CD4-positive, alpha-beta T cell treated with Interleukin-17A for 1 hour (primary cell): ENCODE results near the gene EDNRA.
"Not testable (repeated sequence)": the region's sequence is repeated elsewhere in the genome, so short reads cannot be mapped to it uniquely, and the experiment has no call there.

ENCODE experiments used
- DNase-seq: peaks from one replicate; pipeline ENCODE4 v3.0.0-alpha.2; 2020

EDNRA gene

GRCh38 chr4:147480891-147481576, at the start of gene EDNRA:
TSS of gene EDNRA (plus strand) at chr4:147481097. CDS start at chr4:147485682, 4,585 bp downstream.
- no peak for DNase-seq

DNA sequence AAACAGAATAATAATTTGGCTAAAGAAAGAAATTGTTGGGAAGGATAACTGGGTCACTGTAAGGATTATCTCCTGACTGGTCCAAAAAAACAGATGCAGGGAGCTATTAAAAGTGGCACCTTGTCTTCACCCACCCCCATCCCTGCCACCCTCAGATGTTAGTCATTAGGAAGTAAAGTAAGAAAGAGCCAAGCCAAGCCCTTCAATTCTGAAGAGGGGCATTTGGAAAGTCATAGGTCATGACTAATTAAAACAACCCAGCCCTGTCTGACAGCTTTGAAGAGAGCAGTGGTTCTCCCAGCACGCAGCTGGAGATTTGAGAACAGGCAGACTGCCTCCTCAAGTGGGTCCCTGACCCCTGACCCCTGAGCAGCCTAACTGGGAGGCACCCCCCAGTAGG, 46.5 kb upstream of the EDNRA start:
- DNase-seq: not testable (repeated sequence)

DNA sequence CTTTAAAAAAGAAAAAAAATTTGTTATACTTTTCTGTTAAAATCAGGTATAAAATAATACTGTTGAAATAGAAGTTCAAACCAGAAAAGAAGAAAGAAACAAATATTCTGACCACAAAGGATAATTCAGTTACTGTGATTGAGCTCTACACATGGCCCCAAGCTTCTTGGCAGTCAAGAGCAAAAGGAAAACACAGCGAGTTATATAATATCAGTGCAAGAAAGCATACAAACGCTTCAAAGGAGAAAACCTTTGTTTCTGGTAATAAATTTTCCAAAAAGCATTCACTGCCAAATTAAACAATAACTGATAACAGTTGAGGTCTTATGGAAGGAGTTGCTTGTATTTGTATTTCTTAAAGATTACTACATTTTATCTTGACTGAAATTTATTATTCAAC, 40.5 kb upstream of the EDNRA start:
- no peak for DNase-seq

- no peak for DNase-seq
Observed at GRCh38 chr4:147447786-147448185, 33.1 kb upstream of the EDNRA start.

GRCh38 chr4:147453561-147454141, 27.2 kb upstream of the EDNRA start:
- no peak for DNase-seq

GRCh38 chr4:147456706-147457105, 24.2 kb upstream of the EDNRA start:
- DNase-seq: no peak

DNA sequence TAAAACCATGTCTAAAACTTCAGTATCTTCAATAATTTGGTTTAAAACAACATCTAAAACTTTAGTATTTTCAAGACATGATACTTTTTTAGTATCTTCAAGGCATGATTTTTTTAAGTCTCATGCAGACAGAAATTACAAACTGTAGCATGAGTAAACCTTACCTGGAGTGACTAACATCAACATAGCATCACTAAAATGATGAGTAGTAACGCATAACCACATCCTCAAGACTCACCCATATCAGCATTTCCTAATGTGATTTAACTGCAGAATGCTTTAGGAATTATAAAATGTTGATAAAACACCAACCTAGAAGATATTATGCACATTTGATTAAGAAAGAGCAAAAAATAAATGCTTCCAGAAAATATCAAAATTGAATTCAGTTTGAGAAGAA, 19.7 kb upstream of the EDNRA start:
- no peak for DNase-seq

DNA sequence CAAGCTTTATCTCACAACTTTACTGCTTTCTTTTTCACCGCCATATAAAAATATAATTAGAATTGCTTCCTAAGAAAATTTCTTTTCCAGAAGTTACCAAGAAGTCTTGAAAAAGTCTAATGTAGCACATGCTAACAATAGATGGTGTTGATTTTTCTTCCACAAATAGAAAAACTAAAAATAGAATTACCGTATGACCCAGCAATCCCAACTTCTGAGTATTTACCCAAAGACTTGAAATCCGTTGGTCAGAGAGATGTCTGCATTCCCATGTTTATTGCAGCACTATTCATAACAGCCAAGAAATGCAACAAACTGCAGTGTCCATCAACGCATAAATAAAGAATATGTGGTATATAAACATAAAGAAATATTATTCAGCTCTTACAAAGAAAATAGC, 17.8 kb upstream of the EDNRA start:
- DNase-seq: no peak

GRCh38 chr4:147465461-147465860, 15.4 kb upstream of the EDNRA start:
- no peak for DNase-seq

DNA sequence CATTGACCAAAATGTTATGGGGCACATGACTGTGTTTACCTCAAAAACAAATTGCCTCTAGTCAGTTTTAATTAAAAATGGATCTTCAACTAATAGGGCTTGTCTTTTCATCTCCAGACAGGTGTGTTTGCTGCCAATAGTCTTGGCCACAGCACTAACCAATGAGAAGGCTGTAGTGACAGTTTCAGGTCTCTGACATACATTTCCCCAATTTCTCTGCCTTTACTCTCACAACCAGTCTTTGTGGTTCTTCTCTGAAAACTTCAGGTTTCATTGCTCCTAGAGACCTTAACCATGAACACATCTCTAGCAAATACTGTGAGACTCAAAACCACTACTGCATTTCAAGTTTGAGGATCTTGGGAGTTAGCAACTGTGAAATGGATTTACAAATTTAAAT, 3.5 kb upstream of the EDNRA start:
- DNase-seq: no peak

DNA sequence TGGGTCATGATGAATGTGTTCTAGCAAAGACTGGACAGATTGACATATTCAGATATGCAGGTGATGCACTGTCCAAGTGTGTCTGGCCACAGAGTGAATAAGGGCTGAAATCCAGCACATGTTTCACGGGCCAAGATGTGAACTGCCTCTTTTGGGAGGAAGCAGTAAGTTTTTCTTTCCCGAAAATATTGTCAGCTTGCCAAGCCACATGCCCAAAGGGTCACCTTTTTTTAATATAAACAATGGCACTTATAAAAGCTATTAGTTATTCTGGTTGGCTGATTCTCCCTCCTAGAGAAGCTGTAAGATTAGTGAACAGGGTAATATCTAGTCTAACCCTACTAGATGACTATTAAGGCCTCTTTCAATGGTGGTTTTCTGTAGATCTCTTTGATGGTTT, 1.5 kb upstream of the EDNRA start:
- DNase-seq: no peak

DNA sequence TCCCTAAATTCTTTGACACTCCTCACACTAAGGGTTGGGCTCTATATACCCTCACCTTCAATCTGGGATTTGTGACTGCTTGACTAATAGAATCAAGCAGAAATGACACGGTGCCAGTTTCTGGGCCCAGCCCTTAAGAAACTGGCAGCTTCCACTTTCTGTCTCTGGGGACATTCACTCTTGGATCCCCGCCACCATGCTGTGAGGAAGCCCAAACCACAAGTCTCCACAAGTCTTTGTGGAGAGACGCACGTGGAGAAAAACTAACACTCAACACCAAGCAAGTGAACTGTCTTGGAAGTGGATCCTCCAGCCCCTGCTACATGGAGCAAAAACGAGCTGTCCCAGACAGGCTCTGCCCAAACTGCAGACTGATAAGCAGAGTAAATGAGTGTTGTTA, 1.1 kb upstream of the EDNRA start:
- DNase-seq: no peak

DNA sequence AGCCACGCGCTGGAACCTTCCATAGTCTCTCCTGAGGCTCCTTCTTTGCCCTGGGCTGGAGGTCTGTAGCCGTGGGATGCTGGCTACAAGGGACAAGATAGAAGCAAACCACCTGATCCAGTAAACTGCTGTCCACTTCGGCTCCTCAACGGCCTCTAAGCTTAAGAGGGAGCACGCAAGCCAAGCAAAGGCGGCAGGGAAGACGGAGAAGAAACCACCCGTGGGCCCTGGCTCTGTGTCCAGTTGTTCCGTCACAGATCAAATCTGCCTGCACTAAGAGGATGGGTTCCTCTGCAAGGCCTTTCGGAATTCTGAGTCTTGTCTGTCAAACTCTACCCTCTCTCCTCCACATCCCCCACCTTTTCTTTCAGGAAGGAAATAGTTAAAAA, 401 bp upstream of the EDNRA start:
- no peak for DNase-seq

- no peak for DNase-seq
Observed at GRCh38 chr4:147481577-147482109, 746 bp downstream of the EDNRA start.

DNA sequence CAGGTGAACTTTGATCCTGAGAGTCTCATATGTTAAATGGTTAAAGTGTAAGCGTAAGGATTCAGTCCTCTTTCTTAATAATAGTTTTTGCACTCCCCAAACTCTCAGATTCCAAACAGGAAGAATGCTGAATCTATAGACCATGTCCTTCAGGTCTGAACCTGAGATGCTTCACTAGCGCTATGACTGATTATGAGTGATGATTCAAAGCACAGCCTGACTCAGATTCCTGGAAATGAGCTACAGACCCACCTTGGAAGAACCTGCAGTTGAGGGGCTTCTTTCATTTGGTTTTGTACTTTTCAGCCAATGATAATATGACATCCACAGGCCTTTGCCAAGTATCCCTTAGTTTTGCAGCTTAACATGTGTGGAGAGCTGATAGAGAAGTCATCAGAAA, 1.4 kb downstream of the EDNRA start:
- no peak for DNase-seq

GRCh38 chr4:147485167-147485566, 4.3 kb downstream of the EDNRA start:
- DNase-seq: no peak

DNA sequence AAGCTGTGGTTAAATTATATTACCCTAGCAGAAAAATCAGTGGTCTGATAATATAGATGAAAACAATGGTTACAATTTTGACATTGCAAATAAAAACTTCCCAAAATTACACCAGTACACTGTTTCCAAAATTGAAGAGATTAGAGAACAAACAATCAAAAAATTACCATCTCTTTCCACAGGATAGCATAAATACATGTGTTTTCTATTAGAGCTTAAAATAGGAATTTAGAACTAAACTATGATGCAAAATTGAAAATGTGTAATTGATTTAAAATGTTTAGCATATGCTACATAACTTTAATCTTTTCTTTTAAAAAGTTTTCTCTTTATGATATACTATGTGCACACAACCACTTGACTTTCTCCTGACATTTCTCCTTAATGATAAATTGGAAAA, 6.7 kb downstream of the EDNRA start:
- DNase-seq: no peak

DNA sequence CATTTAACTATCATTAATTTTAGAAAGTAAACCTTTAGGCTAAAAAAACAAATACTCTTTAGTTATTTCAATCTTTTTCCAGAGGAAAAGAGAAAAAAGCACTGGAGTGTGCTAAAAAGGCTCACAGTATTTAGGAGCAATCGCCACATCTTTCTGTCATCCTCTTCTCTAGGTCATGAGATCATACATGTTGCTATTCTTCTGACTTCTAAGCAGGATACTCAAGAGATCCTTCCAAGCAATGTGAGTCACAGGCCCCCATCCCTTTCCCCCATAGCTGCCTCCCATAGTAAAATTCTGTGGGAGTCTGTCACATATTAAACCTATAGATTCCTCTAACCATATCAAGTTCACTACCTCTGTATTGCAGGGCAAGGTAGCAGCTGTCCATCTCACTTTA, 7.7 kb downstream of the EDNRA start:
- no peak for DNase-seq

DNA sequence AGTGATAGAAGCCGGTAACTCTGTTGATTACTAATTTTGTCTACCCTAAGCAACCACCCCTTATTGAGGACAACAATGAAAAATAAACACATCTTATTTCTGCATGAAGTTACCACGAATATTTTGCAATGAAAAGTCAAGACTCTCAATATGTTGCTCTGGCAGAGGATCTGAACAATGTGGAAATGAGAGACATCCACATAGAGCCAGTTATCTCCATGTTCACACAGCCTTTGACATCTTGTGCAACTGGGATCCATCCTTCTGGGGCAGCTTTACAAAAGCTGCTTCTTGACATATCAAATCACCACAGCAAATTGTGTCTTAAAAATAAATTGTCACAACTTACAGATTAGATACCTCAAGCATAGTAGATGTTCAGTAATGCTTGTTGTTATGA, 10.2 kb downstream of the EDNRA start:
- no peak for DNase-seq

GRCh38 chr4:147492306-147492705, 11.4 kb downstream of the EDNRA start:
- no peak for DNase-seq

- DNase-seq: no peak
Observed at GRCh38 chr4:147492761-147493160, 11.9 kb downstream of the EDNRA start.

DNA sequence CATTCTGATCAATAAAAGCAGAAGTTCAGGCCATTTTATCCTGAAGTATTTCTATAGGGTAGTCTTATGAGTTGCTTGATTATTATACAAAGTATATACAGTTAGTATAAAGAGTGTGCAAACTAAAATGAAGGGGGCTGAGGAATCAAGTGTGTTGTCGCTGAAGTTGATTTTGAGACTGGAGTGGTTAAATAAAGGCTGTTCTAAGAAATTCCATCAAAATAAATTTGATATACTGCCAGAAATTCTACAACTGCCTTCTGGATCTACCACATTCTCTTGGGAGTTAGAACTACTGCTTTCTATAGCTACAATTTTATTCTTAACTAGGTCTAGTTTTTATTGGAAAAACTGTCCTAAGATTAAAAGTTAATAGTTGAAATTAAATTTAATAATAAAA, 12.4 kb downstream of the EDNRA start:
- no peak for DNase-seq

DNA sequence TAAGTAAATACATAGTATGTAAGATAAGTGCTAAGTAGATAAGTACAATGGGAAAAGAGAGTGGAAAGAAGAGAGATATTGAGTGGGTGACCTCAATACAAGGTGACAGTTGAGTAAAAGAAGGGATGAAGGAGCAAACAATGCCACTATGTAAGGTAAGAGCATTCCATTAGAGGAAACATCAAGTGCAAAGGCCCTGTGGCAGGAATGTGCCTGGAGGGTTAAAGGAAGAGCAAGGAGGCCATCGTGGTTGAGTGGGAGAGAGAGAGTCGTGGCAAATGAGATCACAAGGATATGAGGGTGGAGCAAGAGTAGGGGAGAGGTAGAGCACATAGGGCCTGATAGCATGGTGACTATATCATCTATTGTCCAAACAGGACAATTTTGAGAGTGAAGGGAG, 13.4 kb downstream of the EDNRA start:
- no peak for DNase-seq

DNA sequence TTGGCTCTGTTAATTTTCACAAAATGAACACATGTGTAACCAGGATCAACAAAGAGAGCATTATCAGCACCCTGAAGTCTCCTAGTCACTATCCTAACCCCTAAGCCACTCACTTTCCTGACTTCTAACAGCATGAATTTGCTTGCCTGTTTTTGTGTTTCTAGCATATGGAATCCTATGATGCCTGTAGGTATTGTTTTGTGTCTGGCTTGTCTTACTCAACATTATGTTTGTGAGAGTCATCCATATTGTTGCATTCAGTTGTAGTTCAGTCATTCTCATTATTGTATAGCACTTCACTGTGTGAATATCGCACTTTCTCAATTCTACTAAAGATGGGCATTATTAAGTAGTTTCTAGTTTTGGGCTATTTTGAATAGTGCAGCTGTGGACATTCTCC, 15.6 kb downstream of the EDNRA start:
- DNase-seq: no peak
